Activated T-helper 2 cell treated with anti-CD3 and anti-CD28 coated beads, Interferon-gamma antibody, Interleukin-2, Interleukin-4, amounts not matched to agents 10 μg/mL and 5 μg/mL and 100 μg/mL, durations not matched to agents 14 hours and 24 hours and 36 hours (primary cell): ENCODE measurements around the gene PLTP. TPM values are rescaled to one million over a fixed set of nuclear protein-coding genes. Genes with fewer than 3 reads are reported as not detected.
A peak's percentile ranks its signal among the peaks of the same experiment; 100 is the strongest.
"Not testable (repeated sequence)": the region's sequence is repeated elsewhere in the genome, so short reads cannot be mapped to it uniquely, and the experiment has no call there.

ENCODE experiments used
- DNase-seq: peaks from one replicate; pipeline ENCODE4 v3.0.0; 2021; ENCODE audit warnings: low spot score
- H3K27ac Mint-ChIP-seq: one replicate; pipeline ENCODE4 v1.8.0; 2021; ENCODE audit warnings: mixed read lengths
- H3K27me3 Mint-ChIP-seq: one replicate; pipeline ENCODE4 v1.8.0; 2021; ENCODE audit warnings: low read depth, mixed read lengths
- H3K36me3 Mint-ChIP-seq: one replicate; pipeline ENCODE4 v1.8.0; 2021; ENCODE audit warnings: low read depth, mixed read lengths
- H3K4me1 Mint-ChIP-seq: one replicate; pipeline ENCODE4 v1.8.0; 2021; ENCODE audit warnings: low read depth, mixed read lengths
- H3K4me3 Mint-ChIP-seq: one replicate; pipeline ENCODE4 v1.8.0; 2021; ENCODE audit warnings: low read depth, mild to moderate bottlenecking, moderate library complexity, mixed read lengths
- H3K9me3 Mint-ChIP-seq: one replicate; pipeline ENCODE4 v1.8.0; 2021; ENCODE audit warnings: mixed read lengths
- intact Hi-C: fragments of 100-400 bp; cut with micrococcal nuclease; formaldehyde crosslinking; loops from one replicate; pipeline ENCODE4 v1.15.1; 2023
- total RNA-seq: library from RNA; stranded (reverse); gene quantifications from 2 replicates; pipeline ENCODE4 v1.2.3, GENCODE V29; 2022

Gene PLTP
- total RNA-seq, 1 donor from 2014 or later = 5.5 TPM

- Mint-ChIP-seq H3K36me3 (peaks cover 40% of the 10 kb centered on the region), H3K4me1 (peaks cover 25% of the 10 kb centered on the region), H3K27me3 (no peaks in the 10 kb centered on the region), H3K27ac (peak overlapping the region; percentile 68), H3K4me3 (peak overlapping the region; percentile 57), H3K9me3 (no peaks in the 10 kb centered on the region)
- intact Hi-C loops = no loop called here
- no peak for DNase-seq
Observed at GRCh38 chr20:45937765-45938164, 25.8 kb upstream of the PLTP start.

- no peak for DNase-seq
- Mint-ChIP-seq H3K27ac (peak overlapping the region; percentile 91), H3K4me1 (peaks cover 25% of the 10 kb centered on the region), H3K27me3 (no peaks in the 10 kb centered on the region), H3K9me3 (no peaks in the 10 kb centered on the region), H3K36me3 (peaks cover 37% of the 10 kb centered on the region), H3K4me3 (peak overlapping the region; percentile 92)
- intact Hi-C loops = loop anchor here (1.0 to 2.0 kb wide), 5 partner anchors 24 to 143 kb away; partner anchors contain the start of genes CTSA, NEURL2, UBE2C and ZNF335
Observed at GRCh38 chr20:45935416-45936046, 23.6 kb upstream of the PLTP start.

- Mint-ChIP-seq H3K4me3 (peak within 1 kb of the TSS; percentile 92), H3K36me3 (peaks cover 31% of the 10 kb centered on the region), H3K27me3 (no peaks in the 10 kb centered on the region), H3K27ac (peak within 1 kb of the TSS; percentile 94), H3K9me3 (no peaks in the 10 kb centered on the region), H3K4me1 (peaks cover 25% of the 10 kb centered on the region)
- peak; percentile 97 for DNase-seq
- intact Hi-C loops = loop anchor here (1.0 to 2.0 kb wide), 6 partner anchors 24 to 142 kb away; partner anchors contain the start of genes ACOT8, CTSA, NEURL2 and UBE2C
Observed at GRCh38 chr20:45934586-45935415, 22.8 kb upstream of the PLTP start, which contains the start of gene PCIF1. Gene PCIF1 (plus strand): TSS chr20:45934683. CDS start chr20:45939000, 4,317 bp downstream.

DNA sequence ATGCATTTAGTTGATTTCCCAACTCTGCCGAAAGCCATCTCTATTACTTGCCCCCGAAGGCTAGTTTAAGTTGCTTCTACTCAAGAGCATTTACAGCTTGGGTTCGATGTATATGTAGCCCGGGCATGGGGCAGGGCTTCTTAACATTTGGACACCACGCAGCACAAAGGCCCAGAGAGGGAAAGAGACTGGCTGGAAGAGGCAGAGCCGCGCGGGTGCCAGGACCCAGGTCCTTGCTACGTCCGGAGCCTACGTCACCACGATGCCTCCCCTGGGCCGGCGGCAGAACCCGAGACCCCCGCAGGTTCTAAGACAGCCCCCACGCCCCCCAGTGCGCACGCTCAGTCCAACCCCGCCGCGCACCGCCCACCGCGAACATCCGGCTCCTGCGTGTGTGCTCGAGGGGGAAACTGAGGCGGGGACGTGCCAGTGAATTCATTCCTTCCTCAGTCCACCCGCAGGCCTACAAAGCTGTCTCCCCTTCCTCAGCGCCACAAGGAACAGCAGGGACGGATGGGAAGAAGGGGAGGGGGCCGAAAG is 22.2 kb upstream of the PLTP start:
- Mint-ChIP-seq H3K27me3 (no peaks in the 10 kb centered on the region), H3K4me1 (peaks cover 22% of the 10 kb centered on the region), H3K27ac (peak overlapping the region; percentile 94), H3K36me3 (peaks cover 25% of the 10 kb centered on the region), H3K4me3 (peak overlapping the region; percentile 91), H3K9me3 (no peaks in the 10 kb centered on the region)
- DNase-seq = no peak
- intact Hi-C loops = loop anchor here (1.0 to 2.0 kb wide), 2 partner anchors 43 to 77 kb away; partner anchors contain the start of genes ACOT8, CTSA, NEURL2 and ZSWIM3

DNA sequence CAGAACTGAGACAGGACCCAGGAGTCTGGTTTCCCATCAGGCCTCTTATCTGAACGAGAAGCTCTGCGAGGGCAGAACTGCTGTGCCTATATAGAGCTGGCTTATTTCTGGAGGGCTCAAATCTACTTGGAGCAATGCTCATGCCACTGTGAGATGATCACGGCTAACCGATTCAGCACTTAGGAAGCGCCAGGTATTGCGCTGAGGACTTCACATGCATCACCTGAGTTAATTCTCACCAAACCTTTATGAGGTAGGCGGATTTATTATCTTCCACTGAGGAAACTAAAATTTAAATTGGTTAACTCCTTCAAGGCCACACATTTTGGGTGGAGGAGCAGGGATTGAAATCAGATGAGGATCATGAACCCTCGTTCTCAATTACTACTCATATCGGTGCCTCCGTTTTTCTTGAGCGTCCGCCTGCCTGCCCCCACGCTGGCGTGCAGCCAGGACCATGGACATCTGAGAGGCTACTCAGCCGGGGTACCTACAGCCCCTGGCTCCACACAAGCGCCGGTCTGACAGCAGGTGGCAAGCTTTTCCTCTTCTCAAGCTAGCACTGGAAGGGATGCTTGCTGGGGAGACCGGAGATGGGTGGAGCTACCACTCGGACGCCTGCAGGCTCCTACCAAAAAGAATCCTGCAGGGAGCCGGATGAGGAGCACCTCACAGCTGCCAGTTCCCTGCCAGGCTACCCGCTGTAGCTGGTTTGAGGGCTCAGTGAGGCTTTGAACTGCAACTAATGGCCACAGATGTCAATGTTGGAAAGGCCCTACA is 21.5 kb upstream of the PLTP start:
- peak; percentile 62 for DNase-seq
- Mint-ChIP-seq H3K36me3 (peaks cover 18% of the 10 kb centered on the region), H3K4me3 (peak overlapping the region; percentile 91), H3K27ac (peak overlapping the region; percentile 94), H3K4me1 (peaks cover 21% of the 10 kb centered on the region), H3K27me3 (no peaks in the 10 kb centered on the region), H3K9me3 (no peaks in the 10 kb centered on the region)
- intact Hi-C loops = loop anchor here (1.0 to 2.0 kb wide), 2 partner anchors 43 to 76 kb away; partner anchors contain the start of genes ACOT8, CTSA, NEURL2 and ZSWIM3

- H3K4me3 Mint-ChIP-seq, H3K27me3 Mint-ChIP-seq, intact Hi-C loops, H3K9me3 Mint-ChIP-seq, H3K36me3 Mint-ChIP-seq, H3K27ac Mint-ChIP-seq, DNase-seq, H3K4me1 Mint-ChIP-seq: not testable (repeated sequence)
Observed at GRCh38 chr20:45931680-45932079, 19.7 kb upstream of the PLTP start.

GRCh38 chr20:45927071-45927878 is 15.3 kb upstream of the PLTP start:
- H3K27me3 Mint-ChIP-seq = peaks cover 10% of the 10 kb centered on the region
- no peak overlapping the region for H3K4me3 Mint-ChIP-seq
- H3K4me1 Mint-ChIP-seq = no peaks in the 10 kb centered on the region
- H3K27ac Mint-ChIP-seq = no peak overlapping the region
- H3K36me3 Mint-ChIP-seq = no peaks in the 10 kb centered on the region
- DNase-seq = no peak
- H3K9me3 Mint-ChIP-seq = no peaks in the 10 kb centered on the region
- intact Hi-C loops = no loop called here

DNA sequence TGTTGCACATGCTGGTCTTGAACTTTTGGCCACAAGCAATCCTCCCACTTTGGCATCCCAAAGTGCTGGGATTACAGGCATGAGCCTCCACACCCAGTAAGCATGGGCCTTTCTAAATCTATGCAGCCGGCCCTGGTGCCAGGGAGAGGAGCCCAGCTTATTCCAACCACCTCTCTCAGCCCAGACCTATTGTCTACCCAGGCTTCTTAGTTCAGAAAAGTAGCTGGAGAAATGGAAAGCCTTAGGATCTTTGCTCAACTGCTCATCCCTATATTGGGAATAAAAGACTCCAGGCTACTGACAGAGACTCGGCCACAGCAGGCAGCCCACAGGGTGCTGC is 14.7 kb upstream of the PLTP start:
- no peaks in the 10 kb centered on the region for H3K36me3 Mint-ChIP-seq
- no peaks in the 10 kb centered on the region for H3K9me3 Mint-ChIP-seq
- no peak for DNase-seq
- H3K27me3 Mint-ChIP-seq = peaks cover 12% of the 10 kb centered on the region
- H3K4me3 Mint-ChIP-seq = no peak overlapping the region
- peaks cover 2% of the 10 kb centered on the region for H3K4me1 Mint-ChIP-seq
- intact Hi-C loops = no loop called here
- H3K27ac Mint-ChIP-seq = no peak overlapping the region

DNA sequence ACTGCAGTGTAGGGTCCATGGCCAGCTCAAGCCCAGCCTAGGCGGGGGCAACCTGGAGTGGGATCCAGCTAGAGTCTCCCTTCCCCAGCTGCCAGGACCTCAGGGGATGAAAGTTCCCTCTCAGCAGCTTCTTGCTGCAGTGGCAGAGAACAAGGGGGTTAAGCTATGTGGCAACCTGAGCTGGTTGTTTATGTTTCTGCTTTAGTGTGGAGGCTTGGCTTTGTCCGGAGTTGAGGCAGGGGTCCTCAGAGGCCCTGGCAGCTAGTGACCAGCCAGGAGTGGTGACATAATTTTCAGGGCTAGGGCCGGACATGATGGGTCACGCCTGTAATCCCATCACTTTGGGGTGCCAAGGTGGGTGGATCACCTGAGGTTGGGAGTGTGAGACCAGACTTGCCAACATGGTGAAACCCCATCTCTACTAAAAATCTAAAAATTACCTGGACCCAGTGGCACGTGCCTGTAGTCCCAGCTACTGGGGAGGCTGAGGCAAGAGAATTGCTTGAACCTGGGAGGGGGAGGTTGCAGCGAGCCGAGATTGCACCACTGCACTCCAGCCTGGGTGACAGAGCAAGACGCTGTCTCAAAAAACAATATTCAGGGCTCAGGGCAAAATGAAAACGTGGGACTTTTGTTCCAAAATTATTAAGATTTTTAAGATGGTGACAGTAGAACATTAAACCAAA is 14.0 kb upstream of the PLTP start:
- no peaks in the 10 kb centered on the region for H3K36me3 Mint-ChIP-seq
- H3K4me3 Mint-ChIP-seq = no peak overlapping the region
- peaks cover 18% of the 10 kb centered on the region for H3K27me3 Mint-ChIP-seq
- intact Hi-C loops = no loop called here
- no peak overlapping the region for H3K27ac Mint-ChIP-seq
- no peaks in the 10 kb centered on the region for H3K9me3 Mint-ChIP-seq
- DNase-seq = no peak
- H3K4me1 Mint-ChIP-seq = peaks cover 5% of the 10 kb centered on the region

DNA sequence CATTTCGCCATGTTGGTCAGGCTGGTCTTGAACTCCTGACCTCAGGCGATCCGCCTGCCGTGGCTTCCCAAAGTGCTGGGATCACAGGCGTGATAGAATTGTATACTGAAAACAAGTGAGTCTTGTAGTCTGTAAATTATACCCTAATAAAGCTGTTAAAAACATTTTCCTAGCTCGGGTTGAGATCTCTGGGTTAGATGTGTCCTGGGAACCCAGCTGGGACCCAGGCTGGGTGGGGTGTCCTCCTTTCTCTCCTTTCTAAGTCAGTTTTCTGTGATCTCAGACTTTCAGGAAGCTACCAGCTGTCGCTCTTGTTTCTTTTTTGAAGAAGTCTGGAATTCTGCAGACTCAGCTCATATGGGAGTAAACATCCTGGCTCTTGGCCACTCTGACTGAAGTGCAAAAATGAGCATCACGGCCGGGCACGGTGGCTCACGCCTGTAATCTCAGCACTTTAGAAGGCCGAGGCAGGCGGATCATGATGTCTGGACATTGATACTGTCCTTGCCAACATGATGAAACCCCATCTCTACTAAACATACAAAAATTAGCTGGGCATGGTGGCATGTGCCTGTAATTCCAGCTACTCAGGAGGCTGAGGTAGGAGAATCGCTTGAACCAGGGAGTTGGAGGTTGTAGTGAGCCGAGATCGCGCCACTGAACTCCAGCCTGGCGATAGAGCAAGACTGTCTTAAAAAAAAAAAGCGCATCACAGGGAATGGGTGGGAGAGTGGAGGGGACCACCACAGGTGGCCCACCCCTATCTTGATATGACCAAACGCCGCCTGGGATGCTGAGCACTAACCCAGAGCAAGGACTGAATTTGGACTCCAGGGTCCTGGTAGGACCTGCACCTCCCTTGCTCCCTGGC is 12.7 kb upstream of the PLTP start:
- H3K4me1 Mint-ChIP-seq = peaks cover 5% of the 10 kb centered on the region
- no peak for DNase-seq
- H3K27ac Mint-ChIP-seq = no peak overlapping the region
- no peaks in the 10 kb centered on the region for H3K9me3 Mint-ChIP-seq
- no peak overlapping the region for H3K4me3 Mint-ChIP-seq
- no peaks in the 10 kb centered on the region for H3K36me3 Mint-ChIP-seq
- intact Hi-C loops = no loop called here
- peaks cover 26% of the 10 kb centered on the region for H3K27me3 Mint-ChIP-seq
